Measurements from ENCODE around the gene PEX7.
"Not testable (repeated sequence)": the region's sequence is repeated elsewhere in the genome, so short reads cannot be mapped to it uniquely, and the experiment has no call there.

Gene PEX7

DNA sequence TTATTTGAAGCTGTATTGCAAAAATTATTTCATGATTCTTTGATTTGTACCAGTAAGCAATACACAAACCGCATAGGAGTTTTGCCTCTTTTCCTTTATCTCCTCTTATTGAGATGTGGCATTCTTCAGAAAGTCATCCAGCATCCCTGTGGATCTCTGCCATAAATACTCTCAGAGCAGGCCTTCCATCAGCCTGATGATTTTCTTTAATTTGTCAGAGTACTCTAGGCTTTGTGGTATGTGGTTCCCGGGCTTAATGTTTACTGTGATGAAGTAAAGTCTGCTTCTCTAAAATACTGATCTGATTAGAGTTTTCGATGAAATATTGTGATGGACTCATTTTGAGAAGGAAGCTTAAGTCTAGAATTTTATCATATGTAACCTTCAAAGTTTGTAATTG is 68.6 kb downstream of the PEX7 start:
- Mint-ChIP-seq H3K4me3 (no peak overlapping the region), H3K4me1 (peaks cover 31% of the 10 kb centered on the region), H3K27me3 (ENCODE audit: low read depth) (no peaks in the 10 kb centered on the region), H3K9me3 (no peaks in the 10 kb centered on the region), H3K36me3 (ENCODE audit: low read depth) (peaks cover 4% of the 10 kb centered on the region), H3K27ac (no peak overlapping the region)
- no peak for TF ChIP-seq CTCF (IDR thresholded peaks at IDR 0.05; ENCODE audit: unreplicated experiment in 3 of 3)

DNA sequence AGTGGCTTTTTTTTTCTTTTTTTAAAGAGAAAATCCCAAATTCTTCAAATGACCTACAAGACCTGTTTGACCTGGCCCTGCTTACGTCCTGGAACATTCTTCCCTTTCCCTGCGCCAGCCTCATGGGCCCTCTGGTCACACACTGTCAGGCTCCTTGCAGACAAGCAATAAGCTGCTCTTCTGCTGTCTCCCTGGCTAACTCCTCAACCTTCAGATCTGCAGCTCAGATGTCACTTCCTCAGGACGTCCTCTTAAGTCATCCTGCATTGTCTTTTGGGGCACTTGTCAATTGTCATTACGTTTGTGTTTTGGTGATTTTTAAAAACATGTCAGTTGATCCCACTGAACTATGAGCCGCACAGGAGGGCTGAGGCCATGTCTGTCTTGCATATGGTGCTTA is 70.8 kb downstream of the PEX7 start:
- TF ChIP-seq CTCF (IDR thresholded peaks at IDR 0.05; ENCODE audit: unreplicated experiment in 3 of 3) = no peak
- Mint-ChIP-seq H3K4me1 (peaks cover 26% of the 10 kb centered on the region), H3K27ac (no peak overlapping the region)

DNA sequence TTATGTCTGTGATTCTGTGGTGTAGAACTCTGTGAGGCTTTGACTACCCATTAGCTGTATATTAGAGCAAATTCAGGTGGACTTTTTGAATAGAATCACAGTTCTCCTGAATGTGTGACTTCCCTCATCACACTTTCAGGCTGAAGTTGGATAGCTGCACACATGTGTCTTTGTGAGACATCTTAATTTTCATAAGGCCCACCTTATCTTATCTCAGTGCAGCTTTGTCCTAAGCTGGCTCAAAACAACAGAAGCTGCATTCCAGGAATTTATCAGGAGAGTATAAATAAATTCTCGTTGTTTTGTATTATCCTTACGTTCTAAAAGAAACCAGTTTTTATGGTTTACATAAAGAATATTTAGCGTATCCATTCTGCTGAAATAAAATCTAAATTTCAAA is 73.5 kb downstream of the PEX7 start:
- no peaks in the 10 kb centered on the region for H3K27me3 Mint-ChIP-seq (ENCODE audit: low read depth)
- peaks cover 3% of the 10 kb centered on the region for H3K4me1 Mint-ChIP-seq
- no peak overlapping the region for H3K27ac Mint-ChIP-seq
- H3K9me3 Mint-ChIP-seq = no peaks in the 10 kb centered on the region
- TF ChIP-seq CTCF (IDR thresholded peaks at IDR 0.05; ENCODE audit: unreplicated experiment in 3 of 3) = no peak
- peaks cover 10% of the 10 kb centered on the region for H3K36me3 Mint-ChIP-seq (ENCODE audit: low read depth)
- H3K4me3 Mint-ChIP-seq = no peak overlapping the region

More for the DNA sequence above, 70.8 kb downstream of the PEX7 start:
- no peaks in the 10 kb centered on the region for H3K9me3 Mint-ChIP-seq
- peaks cover 4% of the 10 kb centered on the region for H3K36me3 Mint-ChIP-seq (ENCODE audit: low read depth)
- no peaks in the 10 kb centered on the region for H3K27me3 Mint-ChIP-seq (ENCODE audit: low read depth)
- no peak overlapping the region for H3K4me3 Mint-ChIP-seq

- no peak for TF ChIP-seq CTCF (IDR thresholded peaks at IDR 0.05; ENCODE audit: unreplicated experiment in 3 of 3)
- Mint-ChIP-seq H3K36me3 (ENCODE audit: low read depth) (peaks cover 18% of the 10 kb centered on the region), H3K4me1 (no peaks in the 10 kb centered on the region), H3K4me3 (no peak overlapping the region), H3K9me3 (no peaks in the 10 kb centered on the region), H3K27ac (no peak overlapping the region), H3K27me3 (ENCODE audit: low read depth) (no peaks in the 10 kb centered on the region)
These were observed 74.7 kb downstream of the PEX7 start for GRCh38 chr6:136897071-136897470.

GRCh38 chr6:136901212-136901784 is 78.9 kb downstream of the PEX7 start:
- Mint-ChIP-seq H3K27me3 (ENCODE audit: low read depth) (no peaks in the 10 kb centered on the region), H3K4me3 (no peak overlapping the region), H3K36me3 (ENCODE audit: low read depth) (peaks cover 22% of the 10 kb centered on the region), H3K27ac (no peak overlapping the region), H3K9me3 (no peaks in the 10 kb centered on the region), H3K4me1 (no peaks in the 10 kb centered on the region)
- TF ChIP-seq CTCF (IDR thresholded peaks at IDR 0.05; ENCODE audit: unreplicated experiment in 3 of 3) = no peak

DNA sequence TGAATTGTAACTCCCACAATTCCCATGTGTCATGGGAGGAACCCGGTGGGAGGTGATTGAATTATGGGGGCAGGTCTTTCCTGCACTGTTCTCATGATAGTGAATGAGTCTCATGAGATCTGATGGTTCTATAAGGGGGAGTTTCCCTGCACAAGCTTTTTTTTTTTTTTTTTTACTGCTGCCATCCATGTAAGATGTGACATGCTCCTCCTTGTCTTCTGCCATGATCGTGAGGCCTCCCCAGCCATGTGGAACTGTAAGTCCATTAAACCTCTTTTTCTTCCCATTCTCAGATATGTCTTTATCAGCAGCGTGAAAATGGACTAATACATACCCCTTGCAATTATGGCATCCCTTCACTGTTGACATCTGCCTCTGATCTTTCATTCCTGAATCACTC is 82.1 kb downstream of the PEX7 start:
- not testable (repeated sequence) for H3K4me1 Mint-ChIP-seq; H3K4me3 Mint-ChIP-seq; H3K27me3 Mint-ChIP-seq (ENCODE audit: low read depth); H3K9me3 Mint-ChIP-seq; H3K27ac Mint-ChIP-seq
- peaks cover 22% of the 10 kb centered on the region for H3K36me3 Mint-ChIP-seq (ENCODE audit: low read depth)

All from nephron (organoid).